AG09319 (cell line): ENCODE results near the gene MAML1.

Experiments used
- DNase-seq: peaks from one replicate; pipeline ENCODE4 v3.0.0-alpha.2; 2010; ENCODE audit warnings: low read depth; ENCODE audit errors: extremely low read depth
- CTCF ChIP-seq: IDR thresholded peaks from 2 replicates; pipeline ENCODE4 v1.5.1; 2011; ENCODE audit warnings: low read depth, mild to moderate bottlenecking, inconsistent platforms, low read length, moderate library complexity

The MAML1 gene

GRCh38 chr5:179822444-179822990, 89.9 kb downstream of the MAML1 start:
- TF ChIP-seq CTCF, result no peak
- no peak for DNase-seq

- TF ChIP-seq CTCF, result no peak
- DNase-seq, result no peak
These were observed 91.5 kb downstream of the MAML1 start for GRCh38 chr5:179823937-179824744.

GRCh38 chr5:179824745-179825112, 92.1 kb downstream of the MAML1 start:
- no peak for TF ChIP-seq CTCF
- no peak for DNase-seq

- no peak for TF ChIP-seq CTCF
- no peak for DNase-seq
These were observed 93.1 kb downstream of the MAML1 start for GRCh38 chr5:179825655-179826182.
